ENCODE measurements around the gene PLXDC1. TPM values are rescaled to one million over a fixed set of nuclear protein-coding genes. Genes with fewer than 3 reads are reported as not detected.

PLXDC1 gene
- total and polyA plus RNA-seq, 2 of the 8 experiments (the other 6 are each of a cell fraction or from before 2014, with no cell fraction given): 4.1 to 14.6 TPM

GRCh38 chr17:39083270-39083669, 68.2 kb downstream of the PLXDC1 start (continued):
- no peak for TF ChIP-seq SRF (IDR thresholded peaks at IDR 0.05; ENCODE audit: low read depth, low read length)

Data from H1 (cell line).